ENCODE measurements around the gene ATXN1. TPM values are rescaled to one million over a fixed set of nuclear protein-coding genes. Genes with fewer than 3 reads are reported as not detected.
A peak's percentile ranks its signal among the peaks of the same experiment; 100 is the strongest.

ATXN1 gene
- total RNA-seq, 2 donors from 2014 or later = 34.6 to 36.7 TPM

DNA sequence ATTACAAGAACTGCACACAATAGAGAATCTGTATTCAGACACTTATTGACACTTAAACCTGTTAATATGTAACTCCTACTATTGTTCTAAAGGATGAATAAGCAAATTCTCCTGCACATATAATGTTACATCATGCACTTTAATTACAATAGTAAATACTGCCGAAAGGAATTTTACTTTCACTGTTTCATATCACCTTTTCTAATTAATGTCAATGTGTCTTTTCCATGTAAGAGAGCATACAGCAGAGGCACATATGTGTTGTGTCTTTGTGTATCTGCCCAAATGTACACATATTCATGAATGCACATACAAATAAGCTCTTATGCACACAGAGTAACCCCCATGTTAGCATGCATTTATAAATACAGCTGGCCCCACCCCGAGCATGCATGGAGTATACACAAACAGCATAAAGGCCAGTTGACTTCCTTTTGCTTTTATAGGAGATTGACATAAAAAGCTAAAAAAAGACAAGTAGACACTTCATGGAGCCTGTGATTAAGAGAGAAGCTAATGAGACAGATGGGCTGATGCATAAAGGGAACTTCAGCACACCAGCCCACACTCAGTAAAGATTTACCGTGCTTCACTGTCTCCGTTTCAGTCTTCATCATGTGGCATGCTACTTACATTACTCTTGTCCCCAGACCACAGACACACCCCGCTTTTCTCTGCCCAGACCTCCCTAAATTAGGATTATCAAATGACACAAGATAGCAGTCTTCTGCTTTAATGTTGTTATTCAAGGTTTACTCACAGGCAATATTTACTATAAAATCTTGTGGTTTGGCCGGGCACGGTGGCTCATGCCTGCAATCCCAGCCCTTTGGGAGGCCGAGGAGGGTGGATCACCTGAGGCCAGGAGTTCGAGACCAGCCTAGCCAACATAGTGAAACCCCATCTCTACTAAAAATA lies 184.6 kb downstream of the ATXN1 start:
- ATAC-seq (no peak), DNase-seq (no peak)

DNA sequence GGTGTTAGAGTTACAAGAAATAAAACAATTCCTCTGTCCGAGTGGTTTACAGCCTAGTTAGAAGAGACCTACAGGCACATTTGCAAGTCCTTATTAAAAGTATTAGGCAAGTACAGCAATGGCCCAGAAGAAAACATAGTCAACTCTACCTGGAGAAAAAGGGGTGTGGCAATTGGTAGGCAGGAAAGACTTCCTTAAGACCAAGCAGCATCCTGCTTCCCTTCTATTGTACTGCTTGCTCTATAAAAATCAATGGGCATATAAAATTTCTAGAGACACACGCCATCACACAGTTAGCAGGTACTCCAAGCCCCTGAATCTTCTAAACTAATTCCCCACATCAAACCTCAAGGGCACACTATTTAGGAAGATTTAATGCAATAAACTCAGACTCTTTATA lies 185.6 kb downstream of the ATXN1 start:
- DNase-seq (no peak), ATAC-seq (no peak)
- intact Hi-C loops (cut with DNase I) = no loop called here

More for the DNA sequence above, 184.6 kb downstream of the ATXN1 start:
- intact Hi-C loops (cut with DNase I) = no loop called here

DNA sequence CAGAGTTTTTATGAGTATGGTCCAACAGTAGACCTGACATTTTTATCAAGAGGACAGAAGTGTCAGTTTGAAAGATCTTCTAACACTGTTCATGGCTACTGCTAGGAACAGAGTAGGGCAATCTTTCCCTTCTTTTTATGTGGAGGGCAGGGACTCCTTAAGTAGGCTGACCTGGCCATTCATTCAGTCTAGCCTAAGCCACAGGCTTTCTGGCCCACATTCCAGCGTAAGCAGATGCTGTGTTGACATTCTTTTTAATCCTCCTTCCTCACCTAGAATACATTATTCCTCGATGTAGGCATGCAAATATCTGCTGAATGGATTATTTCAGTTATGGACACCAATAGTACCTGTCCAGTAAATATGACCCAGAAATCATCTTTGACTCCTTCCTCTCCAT lies 188.3 kb downstream of the ATXN1 start:
- ATAC-seq (no peak), DNase-seq (no peak)
- intact Hi-C loops (cut with DNase I) = no loop called here

DNA sequence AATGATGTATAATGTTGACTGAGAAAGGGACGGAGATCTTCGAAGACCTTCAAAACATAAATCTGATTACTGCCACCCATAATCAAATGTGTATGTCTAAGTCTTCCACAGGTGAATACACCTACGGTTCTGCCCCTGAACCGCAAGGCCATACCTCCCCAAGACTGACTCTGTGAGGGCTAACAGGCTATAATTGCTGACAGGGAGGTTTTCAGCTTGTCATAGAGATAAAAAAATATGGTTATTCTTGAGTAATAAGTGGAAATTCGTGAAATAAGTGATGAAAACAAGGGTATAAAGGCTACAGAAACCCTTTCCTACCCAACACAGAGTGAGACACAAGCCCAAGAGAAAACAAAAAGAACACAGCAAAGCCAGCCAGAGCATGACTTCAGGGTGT lies 188.9 kb downstream of the ATXN1 start:
- intact Hi-C loops (cut with DNase I) = no loop called here
- ATAC-seq = no peak

DNA sequence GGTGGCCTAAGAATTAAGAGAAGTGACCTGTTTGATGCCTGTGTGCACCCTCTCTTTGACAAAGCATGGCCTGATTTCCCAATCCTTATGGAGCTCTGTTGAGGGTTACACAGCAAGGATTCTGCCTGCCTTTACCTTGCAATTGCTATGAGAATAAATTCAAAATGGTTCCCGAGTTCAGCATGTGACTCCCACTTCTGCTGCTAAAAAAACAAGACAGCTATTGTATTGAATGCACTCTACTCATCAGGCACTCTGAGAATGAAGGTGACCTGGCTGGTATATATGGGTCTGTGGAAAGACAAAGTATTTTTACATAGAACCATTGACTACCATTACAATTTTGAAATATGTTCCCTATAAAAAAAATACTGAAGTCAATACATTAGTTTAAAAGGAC lies 190.3 kb downstream of the ATXN1 start:
- ATAC-seq (no peak), DNase-seq (no peak)
- intact Hi-C loops (cut with DNase I) = no loop called here

More for the DNA sequence above, 188.9 kb downstream of the ATXN1 start:
- no peak for DNase-seq

DNA sequence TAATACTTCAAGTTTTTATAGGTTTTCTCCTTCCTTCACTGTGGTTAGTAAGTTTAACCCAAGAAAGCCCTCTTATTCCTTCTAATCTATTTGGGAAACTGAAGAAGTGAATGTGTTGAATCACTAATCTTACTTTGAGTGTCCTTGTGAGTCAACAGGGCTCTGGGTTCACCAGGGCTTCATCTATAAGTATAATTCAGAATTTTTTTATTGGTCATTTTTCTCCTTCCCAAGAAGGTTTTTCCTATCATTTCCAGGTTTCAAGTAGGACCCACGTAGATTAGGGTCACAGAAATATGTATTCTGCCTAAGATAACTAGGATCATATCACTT lies 191.1 kb downstream of the ATXN1 start:
- intact Hi-C loops (cut with DNase I) = no loop called here
- no peak for ATAC-seq
- no peak for DNase-seq

DNA sequence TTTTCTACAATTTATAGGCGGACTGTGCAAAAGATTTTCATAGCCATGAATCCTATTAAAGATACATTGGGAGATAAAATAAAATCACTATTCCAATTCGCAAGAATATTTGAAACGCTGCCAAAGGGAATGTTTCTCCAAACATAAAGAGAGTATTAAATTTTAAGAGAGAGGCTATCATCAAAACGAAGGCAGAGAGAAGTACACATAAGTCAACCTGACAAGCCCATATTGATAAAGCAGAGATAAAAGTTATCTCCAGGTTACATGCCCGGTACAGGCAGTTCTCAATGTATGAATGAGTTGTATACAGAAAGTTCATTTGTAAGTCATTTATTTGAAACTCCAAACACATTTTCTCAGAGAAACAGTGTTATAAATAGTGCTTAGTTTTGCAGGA lies 193.1 kb downstream of the ATXN1 start:
- intact Hi-C loops (cut with DNase I) = no loop called here
- DNase-seq = no peak
- ATAC-seq = no peak

DNA sequence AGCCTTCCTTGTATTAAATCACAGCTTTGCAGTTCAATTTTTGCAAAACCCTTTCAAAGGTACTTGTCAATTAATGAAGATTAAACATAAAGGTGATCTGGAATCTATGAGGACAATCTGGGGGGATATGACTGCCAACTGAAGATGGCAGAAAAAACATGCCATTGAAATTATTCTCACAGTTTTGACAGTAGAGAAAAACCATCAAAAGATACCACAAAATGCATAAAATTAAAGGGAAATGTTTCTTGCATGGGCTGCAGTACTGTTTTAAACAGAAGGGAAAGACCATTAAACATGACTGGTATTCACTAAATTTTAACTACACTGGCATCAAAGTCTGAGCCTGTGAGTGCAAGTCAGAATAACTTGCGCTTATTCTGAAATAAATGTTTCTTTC lies 194.2 kb downstream of the ATXN1 start:
- intact Hi-C loops (cut with DNase I) = no loop called here
- ATAC-seq (no peak), DNase-seq (no peak)

DNA sequence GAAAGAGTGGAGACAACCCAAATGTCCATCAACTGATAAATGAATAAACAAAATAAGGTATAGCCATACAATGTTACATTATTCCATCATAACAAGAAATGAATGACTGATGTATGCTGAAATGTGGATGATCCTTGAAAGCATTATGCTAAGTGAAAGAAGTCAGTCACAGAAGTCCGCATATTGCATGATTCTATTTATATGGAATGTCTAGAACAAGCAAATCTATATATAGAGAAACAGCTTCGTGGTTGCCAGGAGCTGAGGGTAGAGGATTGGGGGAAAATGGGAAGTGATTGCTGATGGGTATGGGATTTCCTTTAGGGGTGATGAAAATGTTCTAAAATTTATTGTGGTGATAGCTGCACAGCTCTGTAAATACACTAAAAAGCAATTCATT lies 196.8 kb downstream of the ATXN1 start:
- DNase-seq (no peak), ATAC-seq (no peak)
- intact Hi-C loops (cut with DNase I) = no loop called here

DNA sequence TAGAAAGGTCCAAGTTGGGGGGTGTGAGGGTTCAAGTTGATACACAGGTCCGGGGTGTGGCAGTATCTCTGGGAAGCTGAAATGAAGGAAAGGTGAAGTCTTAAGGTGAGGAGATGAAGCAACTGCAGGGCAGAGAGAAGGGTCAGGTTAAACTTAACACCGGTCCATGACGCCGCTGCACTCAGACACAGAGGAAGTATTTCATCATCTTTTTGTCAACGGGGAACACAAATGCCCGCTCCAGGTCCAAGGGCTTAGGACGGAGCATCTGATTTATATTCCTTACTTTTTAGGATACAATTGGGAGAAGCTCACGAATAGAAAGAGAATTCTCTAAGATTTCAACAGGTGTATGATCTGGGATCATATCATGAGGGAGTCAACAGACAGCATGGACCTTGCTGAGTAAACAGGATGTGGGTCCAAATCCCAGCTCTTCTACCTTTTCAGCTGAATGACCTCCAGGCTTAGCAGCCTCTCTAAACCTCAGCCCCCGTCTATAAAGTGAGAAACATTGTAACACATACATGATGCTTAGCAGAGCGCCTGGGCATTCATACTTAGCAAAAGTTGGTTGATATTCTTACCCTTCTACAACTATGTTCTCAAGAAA lies 197.5 kb downstream of the ATXN1 start:
- ATAC-seq (no peak), DNase-seq (no peak)
- intact Hi-C loops (cut with DNase I) = no loop called here

DNA sequence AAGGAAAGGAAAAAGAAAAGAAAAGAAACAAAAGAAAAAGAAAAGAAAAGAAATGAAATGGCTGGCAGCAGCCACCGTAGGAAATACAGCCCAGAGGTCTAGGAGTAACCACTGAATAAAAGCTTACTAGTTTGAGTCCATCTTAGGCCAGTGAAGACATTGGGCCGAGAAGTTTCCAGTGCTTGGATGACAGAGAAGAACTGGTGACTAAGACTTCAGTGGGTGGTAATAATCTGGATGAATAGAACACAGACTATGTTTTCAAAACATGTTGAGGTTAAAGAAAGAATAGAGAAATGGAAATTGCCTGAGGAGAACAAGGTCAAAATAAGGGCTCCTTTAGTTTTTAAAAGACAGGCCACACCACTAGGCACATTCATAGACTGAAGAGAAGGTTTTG lies 198.8 kb downstream of the ATXN1 start:
- intact Hi-C loops (cut with DNase I) = no loop called here
- ATAC-seq (peak in 1 of 2 donors; percentile 59), DNase-seq (no peak)

DNA sequence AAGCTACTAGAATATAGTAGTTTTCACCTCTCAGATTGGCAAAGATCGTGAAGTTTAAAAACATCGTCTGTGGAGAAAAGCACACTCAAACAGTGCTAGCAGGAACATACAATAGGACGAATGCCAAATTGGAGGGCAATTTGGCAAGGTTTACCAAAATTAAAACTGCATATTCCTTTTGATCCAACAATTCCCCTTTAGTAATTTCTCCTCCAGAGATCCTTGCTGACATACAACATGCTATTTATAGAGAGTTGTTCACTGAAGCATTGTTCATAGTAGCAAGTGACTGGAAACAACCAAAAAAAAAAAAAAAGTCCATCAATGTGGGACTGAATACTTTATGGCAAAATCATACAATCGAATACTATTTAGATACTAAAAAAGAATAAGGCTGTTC lies 202.2 kb downstream of the ATXN1 start:
- DNase-seq (no peak), ATAC-seq (no peak)
- intact Hi-C loops (cut with DNase I) = no loop called here

DNA sequence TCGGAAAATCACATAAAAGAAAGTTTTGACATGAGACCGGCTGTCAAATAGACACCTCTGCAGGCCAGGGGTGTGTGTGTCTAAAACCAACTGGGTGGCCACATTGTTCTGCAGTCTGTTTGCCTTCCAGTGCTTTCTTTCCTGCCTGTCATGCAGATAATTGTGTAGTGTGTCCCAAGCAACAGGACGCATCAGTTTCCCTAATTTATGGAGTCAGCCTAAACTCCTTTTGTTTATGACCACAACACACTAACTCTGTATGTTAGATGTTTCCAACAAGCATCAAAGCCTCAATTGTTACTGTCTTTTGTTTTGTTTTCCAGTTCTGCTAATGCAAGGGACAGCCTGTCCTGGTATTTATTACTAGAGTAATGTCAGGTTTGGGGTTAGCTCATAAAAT lies 205.7 kb downstream of the ATXN1 start:
- ATAC-seq = no peak
- intact Hi-C loops (cut with DNase I) = no loop called here
- no peak for DNase-seq

DNA sequence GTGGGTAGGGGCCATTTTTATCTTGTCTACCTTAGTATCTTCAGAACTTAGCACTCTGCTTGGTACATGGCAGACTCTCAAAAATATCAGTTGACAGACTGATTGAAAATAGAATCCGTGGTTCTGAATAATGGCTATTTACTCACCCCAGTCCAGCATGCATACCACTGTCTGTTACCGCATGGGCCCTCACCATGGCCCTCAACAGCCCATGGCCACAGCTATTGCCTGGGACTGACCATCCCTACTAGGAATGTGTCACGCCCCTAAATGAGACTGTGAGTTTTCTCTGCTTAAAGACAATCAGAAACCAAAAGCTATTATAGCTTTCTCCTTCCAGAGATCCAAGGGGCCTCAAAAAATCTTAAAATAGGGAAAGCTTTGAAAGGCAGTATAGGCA lies 207.7 kb downstream of the ATXN1 start:
- intact Hi-C loops (cut with DNase I) = no loop called here
- no peak for ATAC-seq
- DNase-seq = no peak

DNA sequence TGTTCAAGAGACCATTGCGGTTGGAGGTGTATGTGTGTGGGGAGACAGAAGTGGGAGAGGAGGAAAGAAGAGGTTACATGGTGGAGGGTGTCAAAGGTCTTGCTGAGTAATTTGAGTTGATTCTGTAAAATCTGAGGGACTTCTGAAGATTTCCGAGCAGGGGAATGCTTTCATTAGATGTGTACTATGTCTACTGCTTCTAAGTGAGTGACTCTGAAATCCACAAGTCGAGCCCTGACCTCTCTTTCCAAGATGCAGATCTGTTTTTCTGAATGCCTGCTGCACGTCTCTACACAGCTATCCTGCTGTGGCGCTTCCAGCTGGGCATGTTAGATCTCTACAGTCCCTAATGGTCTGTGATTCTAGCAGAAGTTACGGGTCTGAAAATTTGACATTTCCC lies 209.8 kb downstream of the ATXN1 start:
- DNase-seq (no peak), ATAC-seq (no peak)
- intact Hi-C loops (cut with DNase I) = no loop called here

DNA sequence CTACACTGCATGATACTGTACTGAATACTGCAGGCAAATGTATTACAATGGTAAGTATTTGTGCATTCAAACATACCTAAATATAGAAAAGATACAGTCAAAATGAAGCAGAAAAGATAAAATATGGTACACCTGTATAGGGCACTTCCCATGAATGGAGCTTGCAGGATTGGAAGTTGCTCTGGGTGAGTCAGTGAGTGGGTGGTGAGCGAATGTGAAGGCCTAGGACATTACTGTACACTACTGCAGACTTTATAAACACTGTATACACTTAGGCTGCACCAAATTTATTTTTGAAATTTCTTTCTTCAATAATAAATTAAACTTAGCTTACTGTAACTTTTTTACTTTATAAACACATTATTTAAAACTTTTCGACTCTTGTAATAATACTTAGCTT lies 213.1 kb downstream of the ATXN1 start:
- DNase-seq = no peak
- no peak for ATAC-seq
- intact Hi-C loops (cut with DNase I) = no loop called here

DNA sequence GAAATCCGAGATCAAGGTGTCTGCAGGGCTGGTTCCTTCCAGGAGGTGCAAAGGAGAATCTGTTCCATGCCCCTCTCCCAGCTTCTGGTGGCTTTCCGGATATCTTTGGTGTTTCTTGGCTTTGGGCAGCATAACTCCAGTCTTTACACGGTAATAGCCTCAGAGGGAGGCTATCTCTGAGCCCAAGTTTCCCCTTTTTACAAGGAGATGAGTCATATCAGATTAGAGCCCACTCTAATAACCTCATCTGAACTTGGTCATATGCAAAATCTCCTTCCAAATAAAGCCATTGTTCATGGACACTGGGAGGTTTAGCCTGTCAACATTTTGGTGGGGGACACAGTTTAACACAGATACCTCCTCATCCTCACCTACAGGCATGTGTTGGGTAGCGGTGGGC lies 213.7 kb downstream of the ATXN1 start:
- intact Hi-C loops (cut with DNase I) = no loop called here
- DNase-seq (no peak), ATAC-seq (no peak)

DNA sequence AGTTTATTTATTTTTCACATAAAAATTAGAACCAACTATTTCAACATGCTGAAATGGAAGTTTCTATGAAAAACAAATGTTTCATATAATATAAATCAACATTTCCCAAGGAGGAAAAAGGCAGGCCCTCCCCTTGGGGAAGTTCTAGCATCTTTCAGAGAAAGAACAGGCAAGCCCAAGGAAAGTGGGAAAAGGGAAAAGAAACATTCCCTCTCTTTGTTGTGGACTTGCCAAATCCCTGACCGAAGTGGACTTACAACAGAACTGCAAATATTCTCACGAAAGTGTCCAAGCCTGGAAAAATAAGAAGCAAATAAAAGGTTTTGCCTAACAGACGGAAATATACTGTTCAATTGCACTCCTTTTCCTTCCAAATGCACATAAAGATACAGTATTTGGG lies 214.4 kb downstream of the ATXN1 start:
- intact Hi-C loops (cut with DNase I) = no loop called here

DNA sequence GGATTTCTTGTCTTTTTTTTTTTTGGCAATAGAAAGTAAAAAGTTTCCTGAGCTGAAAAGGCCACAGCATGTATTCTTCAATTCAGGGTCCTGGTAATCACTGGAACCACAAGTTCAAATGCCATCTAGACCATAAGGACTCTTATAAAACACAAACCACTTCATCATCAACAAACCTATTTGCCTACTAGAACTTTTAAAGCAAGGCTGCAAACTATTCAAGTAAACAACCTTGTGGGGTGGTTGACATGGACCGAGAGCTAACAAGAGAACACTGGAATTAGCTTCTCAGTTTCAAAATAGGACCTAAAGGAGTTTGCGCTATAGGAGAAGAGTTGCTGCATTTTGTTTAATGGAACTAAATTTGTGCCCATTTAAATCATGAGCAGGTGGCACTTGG lies 215.9 kb downstream of the ATXN1 start:
- ATAC-seq (no peak), DNase-seq (no peak)
- intact Hi-C loops (cut with DNase I) = no loop called here

More for the DNA sequence above, 214.4 kb downstream of the ATXN1 start:
- ATAC-seq = no peak
- no peak for DNase-seq

DNA sequence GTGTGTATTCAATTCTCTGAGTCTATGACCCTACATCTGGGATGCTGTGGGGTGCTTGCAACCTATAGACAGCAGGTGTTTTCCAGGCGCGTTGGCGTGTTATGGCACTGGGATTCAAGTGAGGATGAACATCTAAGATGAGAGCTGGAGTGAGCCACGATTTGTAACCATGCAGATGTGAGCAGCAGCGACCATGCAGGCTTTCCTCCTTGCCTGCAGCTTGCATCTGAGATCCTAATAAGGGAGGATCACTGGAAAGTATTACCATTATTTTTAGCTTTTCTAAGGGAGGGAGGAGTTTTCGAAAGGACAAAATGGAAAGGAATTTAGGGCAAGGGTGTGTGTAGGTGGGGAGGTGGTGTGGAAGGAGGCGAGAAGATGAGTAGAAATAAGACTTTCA lies 216.7 kb downstream of the ATXN1 start:
- no peak for ATAC-seq
- intact Hi-C loops (cut with DNase I) = loop anchor here in 1 of 2 donors (5.0 kb wide), 1 partner anchor 213 kb away; no protein-coding TSS in a partner anchor
- DNase-seq = no peak

DNA sequence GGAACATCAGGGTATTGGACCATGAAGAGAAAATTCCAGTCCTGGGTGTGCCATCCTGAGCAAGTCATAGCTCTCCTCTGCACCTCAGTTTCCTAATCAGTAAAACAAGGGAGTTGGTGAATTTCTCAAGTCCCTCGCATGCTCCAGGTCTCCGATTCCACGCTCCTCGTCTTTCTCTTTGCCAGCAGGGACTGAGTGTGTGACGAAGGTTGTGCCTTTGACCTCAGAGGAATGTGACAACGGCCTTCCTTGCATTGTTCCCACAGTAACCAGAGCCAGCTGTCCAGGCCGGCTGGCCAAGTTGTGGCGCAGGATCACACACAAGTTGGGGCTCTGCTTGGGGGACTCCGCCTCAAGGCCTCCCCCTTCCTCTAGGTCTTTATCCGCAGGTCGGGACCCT lies 217.3 kb downstream of the ATXN1 start:
- DNase-seq = peak; percentile 60
- peak; percentile 80 to 82 for ATAC-seq
- intact Hi-C loops (cut with DNase I) = loop anchor here in 1 of 2 donors (5.0 kb wide), 1 partner anchor 213 kb away; no protein-coding TSS in a partner anchor
